ENCODE measurements around the gene HRH2.

DNA sequence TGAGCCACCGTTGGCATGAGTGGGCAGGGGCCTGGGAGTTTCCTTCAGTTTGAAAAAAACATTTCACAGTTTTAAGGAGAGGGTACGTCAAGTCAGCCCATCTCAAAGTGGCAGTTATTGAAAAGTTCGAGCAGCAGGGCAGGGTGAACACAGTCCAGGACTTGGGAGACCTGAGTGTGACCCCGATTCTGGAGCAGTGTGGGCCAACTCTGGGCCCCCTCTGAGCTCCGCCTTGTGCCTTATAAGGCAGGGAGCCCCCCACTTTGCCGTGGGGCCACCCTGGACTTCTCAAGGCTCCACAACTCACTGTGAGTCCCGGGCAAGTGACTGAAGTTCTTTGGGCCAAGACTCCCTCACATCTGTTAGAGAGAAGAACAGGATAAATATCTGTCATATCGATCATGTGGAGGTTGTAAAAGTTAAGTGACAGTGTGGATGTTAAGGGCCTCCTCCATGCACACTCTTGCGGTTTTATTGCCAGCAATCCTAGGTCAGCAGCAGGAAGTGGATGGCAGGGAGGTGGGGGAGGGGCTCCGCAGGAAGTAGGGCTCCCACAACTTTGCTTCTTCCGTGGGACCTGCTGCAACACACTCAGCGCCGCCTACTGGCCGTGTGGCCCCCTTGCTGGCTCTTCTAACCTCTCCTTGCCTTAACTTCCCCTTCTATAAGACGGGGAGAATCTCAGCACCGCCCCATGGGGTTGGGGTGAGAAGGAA, 38.4 kb downstream of the HRH2 start:
- TF ChIP-seq POLR2A (IDR thresholded peaks at IDR 0.05; ENCODE audit: low read depth, low read length) (no peak), POLR2AphosphoS5 (IDR thresholded peaks at IDR 0.05; ENCODE audit: low read depth, low read length) (no peak), TAF1 (IDR thresholded peaks at IDR 0.05; ENCODE audit: borderline replicate concordance, low read depth, low read length) (no peak)
